ENCODE measurements around the gene FOXN1.
A peak's percentile ranks its signal among the peaks of the same experiment; 100 is the strongest.

The FOXN1 gene

GRCh38 chr17:28477928-28478327 is 28.2 kb upstream of the FOXN1 start:
- DNase-seq (ENCODE audit: low read depth) = no peak

GRCh38 chr17:28478712-28479615 is 27.2 kb upstream of the FOXN1 start:
- DNase-seq (ENCODE audit: low read depth) = no peak

GRCh38 chr17:28480278-28480677 is 25.9 kb upstream of the FOXN1 start:
- no peak for DNase-seq (ENCODE audit: low read depth)

GRCh38 chr17:28480799-28481571 is 25.2 kb upstream of the FOXN1 start:
- DNase-seq (ENCODE audit: low read depth) = no peak

GRCh38 chr17:28482551-28483199 is 23.5 kb upstream of the FOXN1 start:
- DNase-seq (ENCODE audit: low read depth) = no peak

GRCh38 chr17:28484296-28484695 is 21.9 kb upstream of the FOXN1 start:
- no peak for DNase-seq (ENCODE audit: low read depth)

GRCh38 chr17:28485049-28485448 is 21.1 kb upstream of the FOXN1 start:
- DNase-seq (ENCODE audit: low read depth) = no peak

- no peak for DNase-seq (ENCODE audit: low read depth)
These were observed 18.1 kb upstream of the FOXN1 start for GRCh38 chr17:28487881-28488532.

GRCh38 chr17:28488533-28489276 is 17.4 kb upstream of the FOXN1 start:
- no peak for DNase-seq (ENCODE audit: low read depth)

- DNase-seq (ENCODE audit: low read depth) = no peak
These were observed 14.9 kb upstream of the FOXN1 start for GRCh38 chr17:28491286-28491685.

- DNase-seq (ENCODE audit: low read depth) = no peak
These were observed 14.3 kb upstream of the FOXN1 start for GRCh38 chr17:28491860-28492259.

- no peak for DNase-seq (ENCODE audit: low read depth)
These were observed 13.5 kb upstream of the FOXN1 start for GRCh38 chr17:28492352-28493310.

GRCh38 chr17:28493460-28493859 is 12.7 kb upstream of the FOXN1 start:
- no peak for DNase-seq (ENCODE audit: low read depth)

GRCh38 chr17:28494445-28495188 is 11.5 kb upstream of the FOXN1 start:
- peak; percentile 62 for DNase-seq (ENCODE audit: low read depth)

GRCh38 chr17:28495635-28496034 is 10.5 kb upstream of the FOXN1 start:
- DNase-seq (ENCODE audit: low read depth) = no peak

- DNase-seq (ENCODE audit: low read depth) = no peak
These were observed 8.2 kb upstream of the FOXN1 start for GRCh38 chr17:28497931-28498330.

GRCh38 chr17:28498652-28499363 is 7.3 kb upstream of the FOXN1 start:
- no peak for DNase-seq (ENCODE audit: low read depth)

GRCh38 chr17:28499364-28499664 is 6.8 kb upstream of the FOXN1 start:
- DNase-seq (ENCODE audit: low read depth) = no peak
